ENCODE results near the gene CATSPERZ. TPM values are rescaled to one million over a fixed set of nuclear protein-coding genes. Genes with fewer than 3 reads are reported as not detected.

Gene CATSPERZ
- total and polyA plus RNA-seq, 3 donors from 2014 or later: 278 to 1,116 (median 484) TPM

DNA sequence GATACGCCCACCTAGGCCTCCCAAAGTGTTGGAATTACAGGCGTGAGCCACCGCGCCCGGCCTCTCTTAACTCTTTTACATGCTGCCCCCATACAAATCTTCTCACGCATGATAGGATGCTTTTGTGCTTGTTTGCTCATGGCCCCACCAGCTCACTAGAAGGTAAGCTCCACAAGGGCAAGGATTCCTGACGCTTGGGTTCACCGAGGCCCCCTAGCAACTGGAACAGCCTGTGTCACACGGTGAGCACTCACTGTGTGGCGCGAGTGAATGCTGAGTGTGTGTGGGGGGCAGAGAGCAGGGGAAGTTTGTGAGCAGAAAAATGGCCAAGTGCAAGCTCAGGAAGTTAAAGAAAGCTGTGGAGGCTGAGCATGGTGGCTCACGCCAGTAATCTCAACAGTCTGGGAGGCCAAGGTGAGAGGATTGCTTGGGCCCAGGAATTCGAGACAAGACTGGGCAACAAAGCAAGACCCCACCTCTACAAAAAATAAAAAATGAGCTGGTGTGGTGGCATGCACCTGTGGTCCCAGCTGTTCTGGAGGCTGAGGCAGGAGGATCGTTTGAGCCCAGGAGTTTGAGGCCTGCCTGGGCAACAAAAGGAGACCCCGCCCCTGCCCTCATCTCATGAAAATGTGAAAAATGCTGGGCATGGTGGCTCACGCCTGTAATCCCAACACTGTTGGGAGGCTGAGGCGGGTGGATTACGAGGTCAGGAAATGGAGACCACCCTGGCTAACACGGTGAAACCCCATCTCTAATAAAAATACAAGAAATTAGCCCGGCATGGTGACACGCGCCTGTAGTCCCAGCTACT, 18.0 kb upstream of the CATSPERZ start:
- no peaks in the 10 kb centered on the region for H3K36me3 ChIP-seq (ENCODE audit: low read depth, missing control alignments)
- WGBS, 2 donors: 93 to 94% methylated on average over 22 of the region's 22 CpGs
- no peak overlapping the region for H3K27ac ChIP-seq
- peaks cover 23% of the 10 kb centered on the region for H3K4me1 ChIP-seq
- intact Hi-C loops (cut with DNase I; ENCODE audit: low total_unique reads): no loop called here
- no peak for DNase-seq
- no peak overlapping the region for H3K4me3 ChIP-seq
- no peaks in the 10 kb centered on the region for H3K27me3 ChIP-seq
- H3K9me3 ChIP-seq: no peaks in the 10 kb centered on the region
- no peak for TF ChIP-seq POLR2A (IDR thresholded peaks at IDR 0.05)
- TF ChIP-seq, protein P1, sequence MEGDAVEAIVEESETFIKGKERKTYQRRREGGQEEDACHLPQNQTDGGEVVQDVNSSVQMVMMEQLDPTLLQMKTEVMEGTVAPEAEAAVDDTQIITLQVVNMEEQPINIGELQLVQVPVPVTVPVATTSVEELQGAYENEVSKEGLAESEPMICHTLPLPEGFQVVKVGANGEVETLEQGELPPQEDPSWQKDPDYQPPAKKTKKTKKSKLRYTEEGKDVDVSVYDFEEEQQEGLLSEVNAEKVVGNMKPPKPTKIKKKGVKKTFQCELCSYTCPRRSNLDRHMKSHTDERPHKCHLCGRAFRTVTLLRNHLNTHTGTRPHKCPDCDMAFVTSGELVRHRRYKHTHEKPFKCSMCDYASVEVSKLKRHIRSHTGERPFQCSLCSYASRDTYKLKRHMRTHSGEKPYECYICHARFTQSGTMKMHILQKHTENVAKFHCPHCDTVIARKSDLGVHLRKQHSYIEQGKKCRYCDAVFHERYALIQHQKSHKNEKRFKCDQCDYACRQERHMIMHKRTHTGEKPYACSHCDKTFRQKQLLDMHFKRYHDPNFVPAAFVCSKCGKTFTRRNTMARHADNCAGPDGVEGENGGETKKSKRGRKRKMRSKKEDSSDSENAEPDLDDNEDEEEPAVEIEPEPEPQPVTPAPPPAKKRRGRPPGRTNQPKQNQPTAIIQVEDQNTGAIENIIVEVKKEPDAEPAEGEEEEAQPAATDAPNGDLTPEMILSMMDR (IDR thresholded peaks at IDR 0.05): no peak

DNA sequence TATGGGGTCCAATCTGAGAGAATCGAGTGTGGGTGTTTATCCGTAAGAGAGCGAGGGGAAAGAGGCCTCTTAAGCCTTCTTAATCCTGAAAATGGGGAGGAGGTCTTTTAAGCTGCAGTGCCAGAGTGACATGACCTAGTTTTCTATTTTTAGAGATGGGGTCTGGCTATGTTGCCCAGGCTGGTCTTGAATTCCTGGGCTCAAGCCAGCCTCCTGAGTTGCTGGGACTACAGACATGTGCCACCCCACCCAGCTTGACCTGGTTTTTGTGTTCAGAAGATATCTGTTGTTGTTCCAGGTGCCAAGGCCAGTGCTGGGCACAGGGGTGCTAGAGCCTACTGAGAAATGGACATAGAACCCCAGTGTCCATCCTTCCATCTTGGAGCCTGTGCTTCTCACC, 17.1 kb upstream of the CATSPERZ start:
- no peaks in the 10 kb centered on the region for H3K36me3 ChIP-seq (ENCODE audit: low read depth, missing control alignments)
- no peaks in the 10 kb centered on the region for H3K9me3 ChIP-seq
- H3K27ac ChIP-seq: peak overlapping the region in 1 of 2 donors; percentile 45
- no peaks in the 10 kb centered on the region for H3K27me3 ChIP-seq
- intact Hi-C loops (cut with DNase I; ENCODE audit: low total_unique reads): no loop called here
- peaks cover 23% of the 10 kb centered on the region for H3K4me1 ChIP-seq
- TF ChIP-seq, protein P1 (IDR thresholded peaks at IDR 0.05): no peak
- no peak for TF ChIP-seq POLR2A (IDR thresholded peaks at IDR 0.05)
- DNase-seq: no peak
- no peak overlapping the region for H3K4me3 ChIP-seq
- 88 to 90% methylated on average over 3 of the region's 3 CpGs for WGBS, 2 donors

DNA sequence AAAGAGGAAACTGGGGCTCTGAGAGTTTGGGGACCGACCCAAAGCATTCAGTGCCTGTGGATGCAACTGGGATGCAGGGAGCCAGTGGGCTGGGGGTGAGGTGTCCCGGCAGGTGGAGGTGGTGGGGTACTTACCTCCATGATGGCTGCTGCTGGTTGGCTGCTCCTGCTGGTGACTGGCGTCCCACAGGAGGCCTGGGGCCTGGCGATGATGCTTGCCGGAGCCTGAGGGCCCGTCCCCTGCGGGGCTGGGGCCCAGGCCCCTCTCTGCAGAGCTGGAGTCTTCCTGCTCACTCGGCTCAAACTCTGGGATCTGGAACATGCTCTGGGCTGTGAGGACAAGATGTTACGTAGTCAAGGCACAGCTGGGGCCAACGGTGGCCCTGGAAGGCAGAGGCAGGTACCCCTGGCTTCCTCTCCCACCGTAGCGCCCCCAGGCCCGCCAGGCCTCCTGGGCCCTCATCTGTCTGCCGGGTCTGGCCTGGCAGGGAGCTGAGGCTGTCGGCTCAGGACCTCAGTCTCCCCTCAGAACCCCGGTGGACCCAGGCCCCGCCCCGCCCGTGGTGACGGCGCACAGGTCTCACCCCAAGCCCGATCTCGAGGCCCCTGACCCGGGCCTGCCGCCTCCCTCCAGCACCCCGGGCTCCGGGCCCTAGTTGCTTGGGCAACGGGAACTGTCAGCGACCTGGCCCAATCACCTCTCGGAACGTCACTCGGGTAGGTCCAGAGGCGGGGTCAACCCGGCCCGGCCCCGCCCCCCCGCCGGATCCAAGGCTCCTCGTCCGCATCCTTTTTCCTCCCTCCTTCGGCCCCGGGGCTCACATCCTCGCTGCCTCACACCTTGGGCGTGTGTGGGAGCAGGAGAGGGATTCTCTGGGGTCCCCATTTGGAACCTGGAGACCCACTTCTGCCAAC, 15.9 kb upstream of the CATSPERZ start, which contains the start of gene BAD:
TSS of gene BAD (minus strand) at position 618 of the 914 bp plus-strand sequence. CDS start at position 321, 297 bp downstream.
- peak; percentile 98 for DNase-seq
- no peaks in the 10 kb centered on the region for H3K27me3 ChIP-seq
- H3K4me1 ChIP-seq: peaks cover 23% of the 10 kb centered on the region
- H3K27ac ChIP-seq: peak within 1 kb of the TSS; percentile 79 to 97
- H3K36me3 ChIP-seq (ENCODE audit: low read depth, missing control alignments): no peaks in the 10 kb centered on the region
- no peaks in the 10 kb centered on the region for H3K9me3 ChIP-seq
- 2 to 3% methylated on average over 19 to 28 of the region's 44 CpGs for WGBS, 2 donors
- intact Hi-C loops (cut with DNase I; ENCODE audit: low total_unique reads): no loop called here
- peak within 1 kb of the TSS; percentile 80 to 93 for H3K4me3 ChIP-seq
- no peak for TF ChIP-seq POLR2A (IDR thresholded peaks at IDR 0.05)
- TF ChIP-seq, protein P1 (IDR thresholded peaks at IDR 0.05): no peak

DNA sequence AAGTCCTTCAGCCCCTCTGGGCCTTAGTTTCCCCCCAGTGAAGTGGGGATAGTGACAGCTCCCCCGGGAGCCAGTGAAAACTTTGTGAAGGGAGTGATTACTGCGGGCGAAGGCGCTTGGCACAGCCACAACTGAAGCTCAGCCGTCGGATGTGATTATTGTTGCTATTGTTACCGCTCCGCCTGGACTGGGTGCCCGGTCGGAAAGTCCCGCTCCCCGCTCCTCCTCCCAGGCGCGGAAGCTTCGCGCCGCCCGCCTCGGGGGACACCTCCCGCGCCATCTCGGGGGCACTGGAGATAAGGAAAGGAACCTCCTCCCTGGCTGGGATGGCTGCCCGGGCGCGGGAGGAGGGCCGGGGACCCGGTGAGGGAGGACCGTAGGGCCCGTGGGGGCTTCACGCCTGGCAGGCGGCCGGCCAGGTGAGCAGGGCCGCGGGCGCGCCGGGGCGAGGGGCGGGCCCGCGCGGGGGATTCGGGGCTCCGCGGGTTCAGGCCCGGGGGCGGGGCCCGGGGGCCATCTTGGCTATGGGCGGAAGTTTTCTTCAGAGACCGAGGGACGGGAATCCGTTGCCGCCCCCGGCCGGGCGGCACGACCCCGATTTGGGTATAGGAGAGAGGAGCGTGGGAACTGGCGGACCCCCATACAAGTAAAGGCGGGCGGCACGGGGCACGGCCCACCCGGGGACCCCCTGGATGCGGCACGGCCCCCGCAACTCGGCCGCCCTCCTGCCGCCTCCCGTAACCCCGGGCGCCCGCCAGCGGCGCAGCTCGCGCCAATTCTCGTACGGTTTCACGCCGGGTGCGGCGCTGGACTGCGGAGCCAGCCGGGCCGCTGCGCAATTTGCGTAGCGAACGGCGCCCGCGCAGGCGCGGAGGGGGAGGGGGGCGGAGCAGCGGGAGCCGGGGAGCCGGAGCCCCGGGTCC, 14.9 kb upstream of the CATSPERZ start, which contains the start of gene GPR137:
TSS of gene GPR137 (plus strand) at position 887 of the 923 bp plus-strand sequence. CDS start 677 bp downstream, outside the sequence.
- Histone ChIP-seq H3K27me3 (no peaks in the 10 kb centered on the region), H3K4me3 (peak within 1 kb of the TSS; percentile 80 to 93), H3K9me3 (no peaks in the 10 kb centered on the region), H3K4me1 (peaks cover 23% of the 10 kb centered on the region), H3K36me3 (ENCODE audit: low read depth, missing control alignments) (no peaks in the 10 kb centered on the region), H3K27ac (peak within 1 kb of the TSS; percentile 79 to 97)
- DNase-seq: peak; percentile 88
- TF ChIP-seq, protein P1 (IDR thresholded peaks at IDR 0.05): peak in 1 of 3 experiments; percentile 5
- TF ChIP-seq POLR2A (IDR thresholded peaks at IDR 0.05): no peak
- 2% methylated on average over 25 of the region's 102 CpGs; no CpG with 5 or more reads in 1 of the 2 donors for WGBS, 2 donors
- intact Hi-C loops (cut with DNase I; ENCODE audit: low total_unique reads): no loop called here

All from testis (tissue), 3 donors.